ENCODE data around the gene PDZD7.

The PDZD7 gene

DNA sequence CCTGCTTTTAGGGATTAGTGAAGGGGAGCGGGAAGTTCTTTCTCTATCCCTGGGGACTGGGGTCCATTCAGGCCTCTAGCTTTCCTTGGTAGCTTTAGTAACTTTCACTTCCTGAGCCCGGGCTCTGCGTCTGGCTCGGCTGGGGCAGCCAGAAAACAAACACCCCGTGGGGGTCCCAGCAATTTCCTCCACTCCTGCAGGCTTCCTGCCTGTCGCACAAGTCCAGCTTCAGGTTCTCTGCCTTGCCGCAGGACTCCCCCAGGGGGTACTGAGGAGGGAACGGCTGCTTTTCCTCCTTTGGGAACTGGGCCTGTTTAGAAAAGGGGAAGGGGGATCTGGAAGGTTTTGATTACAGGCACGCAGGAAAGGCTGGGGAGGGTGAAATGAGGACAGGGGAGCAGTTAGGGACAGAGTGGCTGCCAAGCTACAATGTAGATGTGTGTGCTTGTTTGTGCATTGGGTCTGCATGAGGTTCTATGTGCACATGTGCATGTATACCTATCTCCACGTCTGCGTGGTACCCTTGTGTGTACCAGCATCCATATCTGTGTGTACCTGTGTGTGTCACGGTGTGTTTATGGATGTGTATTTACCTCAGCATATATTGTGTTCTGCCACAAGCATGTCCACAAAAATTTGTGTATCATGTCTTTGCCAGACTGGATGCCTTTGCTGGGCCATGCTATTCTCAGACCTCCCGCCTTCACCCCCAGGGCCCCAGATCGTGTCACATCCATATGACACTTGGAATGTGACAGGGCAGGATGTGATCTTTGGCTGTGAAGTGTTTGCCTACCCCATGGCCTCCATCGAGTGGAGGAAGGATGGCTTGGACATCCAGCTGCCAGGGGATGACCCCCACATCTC, 32.9 kb upstream of the PDZD7 start:
- peak overlapping the region; percentile 91 for H3K4me3 ChIP-seq (ENCODE audit: low read length)

DNA sequence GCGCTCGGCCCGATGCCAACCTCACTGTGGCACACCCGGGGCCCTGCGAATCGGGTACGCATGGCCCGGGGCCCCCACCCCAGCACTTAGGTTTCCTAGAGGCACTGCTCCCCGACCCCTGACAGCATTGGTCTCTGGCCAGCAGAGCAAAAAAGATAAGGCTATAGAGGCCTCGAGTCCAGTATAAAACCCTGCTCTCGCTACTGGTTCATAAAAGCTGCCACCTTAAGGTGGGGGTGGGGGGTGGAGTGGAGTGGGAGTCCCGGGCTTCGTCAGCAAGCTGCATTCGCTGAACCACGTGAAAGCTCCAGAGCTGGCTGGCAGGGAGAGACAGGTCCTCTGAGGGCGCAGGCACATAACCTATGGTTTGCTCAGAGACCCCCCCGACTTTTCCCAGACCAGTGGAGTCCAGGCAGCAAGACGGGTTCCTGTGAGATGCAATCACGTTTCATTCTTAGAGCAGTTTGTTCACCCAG, 32.2 kb upstream of the PDZD7 start:
- H3K9me2 ChIP-seq (replicated peaks; ENCODE audit: control insufficient read depth, low read length) = no peaks in the 10 kb centered on the region
- H3F3A ChIP-seq (ENCODE audit: control insufficient read depth, insufficient read depth) = peaks cover 9% of the 10 kb centered on the region
- peaks cover 15% of the 10 kb centered on the region for H3K36me3 ChIP-seq (ENCODE audit: control insufficient read depth, low read length)
- peaks cover 24% of the 10 kb centered on the region for H3K79me2 ChIP-seq (ENCODE audit: control insufficient read depth, low read length)
- H3K9me3 ChIP-seq (ENCODE audit: control insufficient read depth, insufficient read depth, low read length) = no peaks in the 10 kb centered on the region
- peaks cover 30% of the 10 kb centered on the region for H3K27me3 ChIP-seq (ENCODE audit: control insufficient read depth, low read length)
- no peak for TF ChIP-seq EZH2phosphoT487 (IDR thresholded peaks at IDR 0.05; ENCODE audit: borderline replicate concordance, low read length)
- TF ChIP-seq, protein P1, sequence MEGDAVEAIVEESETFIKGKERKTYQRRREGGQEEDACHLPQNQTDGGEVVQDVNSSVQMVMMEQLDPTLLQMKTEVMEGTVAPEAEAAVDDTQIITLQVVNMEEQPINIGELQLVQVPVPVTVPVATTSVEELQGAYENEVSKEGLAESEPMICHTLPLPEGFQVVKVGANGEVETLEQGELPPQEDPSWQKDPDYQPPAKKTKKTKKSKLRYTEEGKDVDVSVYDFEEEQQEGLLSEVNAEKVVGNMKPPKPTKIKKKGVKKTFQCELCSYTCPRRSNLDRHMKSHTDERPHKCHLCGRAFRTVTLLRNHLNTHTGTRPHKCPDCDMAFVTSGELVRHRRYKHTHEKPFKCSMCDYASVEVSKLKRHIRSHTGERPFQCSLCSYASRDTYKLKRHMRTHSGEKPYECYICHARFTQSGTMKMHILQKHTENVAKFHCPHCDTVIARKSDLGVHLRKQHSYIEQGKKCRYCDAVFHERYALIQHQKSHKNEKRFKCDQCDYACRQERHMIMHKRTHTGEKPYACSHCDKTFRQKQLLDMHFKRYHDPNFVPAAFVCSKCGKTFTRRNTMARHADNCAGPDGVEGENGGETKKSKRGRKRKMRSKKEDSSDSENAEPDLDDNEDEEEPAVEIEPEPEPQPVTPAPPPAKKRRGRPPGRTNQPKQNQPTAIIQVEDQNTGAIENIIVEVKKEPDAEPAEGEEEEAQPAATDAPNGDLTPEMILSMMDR (IDR thresholded peaks at IDR 0.05; ENCODE audit: low read depth, low read length, poor library complexity, severe bottlenecking) = no peak
- H3K27ac ChIP-seq (ENCODE audit: low read depth, low read length) = no peak overlapping the region
- H3K4me1 ChIP-seq (ENCODE audit: control insufficient read depth, low read length) = peaks cover 73% of the 10 kb centered on the region
- peak overlapping the region; percentile 91 for H3K4me3 ChIP-seq (ENCODE audit: low read length)
- peaks cover 7% of the 10 kb centered on the region; the same call in 1 of the 2 replicates for H4K20me1 ChIP-seq (ENCODE audit: control insufficient read depth, insufficient read depth, low read depth, low read length)
- H3K4me2 ChIP-seq (ENCODE audit: low read length) = peak overlapping the region; percentile 76

More for the DNA sequence above, 32.9 kb upstream of the PDZD7 start:
- H3K4me1 ChIP-seq (ENCODE audit: control insufficient read depth, low read length) = peaks cover 67% of the 10 kb centered on the region
- H3K9me2 ChIP-seq (replicated peaks; ENCODE audit: control insufficient read depth, low read length) = no peaks in the 10 kb centered on the region
- H4K20me1 ChIP-seq (ENCODE audit: control insufficient read depth, insufficient read depth, low read depth, low read length) = peaks cover 4% of the 10 kb centered on the region; the same call in 1 of the 2 replicates
- peaks cover 30% of the 10 kb centered on the region for H3K27me3 ChIP-seq (ENCODE audit: control insufficient read depth, low read length)
- peaks cover 11% of the 10 kb centered on the region for H3K36me3 ChIP-seq (ENCODE audit: control insufficient read depth, low read length)
- H3K27ac ChIP-seq (ENCODE audit: low read depth, low read length) = no peak overlapping the region
- H3K9me3 ChIP-seq (ENCODE audit: control insufficient read depth, insufficient read depth, low read length) = no peaks in the 10 kb centered on the region
- peaks cover 17% of the 10 kb centered on the region for H3K79me2 ChIP-seq (ENCODE audit: control insufficient read depth, low read length)
- peak overlapping the region; percentile 76 for H3K4me2 ChIP-seq (ENCODE audit: low read length)
- TF ChIP-seq, protein P1 (IDR thresholded peaks at IDR 0.05; ENCODE audit: low read depth, low read length, poor library complexity, severe bottlenecking) = no peak
- TF ChIP-seq EZH2phosphoT487 (IDR thresholded peaks at IDR 0.05; ENCODE audit: borderline replicate concordance, low read length) = no peak
- peaks cover 9% of the 10 kb centered on the region for H3F3A ChIP-seq (ENCODE audit: control insufficient read depth, insufficient read depth)

DNA sequence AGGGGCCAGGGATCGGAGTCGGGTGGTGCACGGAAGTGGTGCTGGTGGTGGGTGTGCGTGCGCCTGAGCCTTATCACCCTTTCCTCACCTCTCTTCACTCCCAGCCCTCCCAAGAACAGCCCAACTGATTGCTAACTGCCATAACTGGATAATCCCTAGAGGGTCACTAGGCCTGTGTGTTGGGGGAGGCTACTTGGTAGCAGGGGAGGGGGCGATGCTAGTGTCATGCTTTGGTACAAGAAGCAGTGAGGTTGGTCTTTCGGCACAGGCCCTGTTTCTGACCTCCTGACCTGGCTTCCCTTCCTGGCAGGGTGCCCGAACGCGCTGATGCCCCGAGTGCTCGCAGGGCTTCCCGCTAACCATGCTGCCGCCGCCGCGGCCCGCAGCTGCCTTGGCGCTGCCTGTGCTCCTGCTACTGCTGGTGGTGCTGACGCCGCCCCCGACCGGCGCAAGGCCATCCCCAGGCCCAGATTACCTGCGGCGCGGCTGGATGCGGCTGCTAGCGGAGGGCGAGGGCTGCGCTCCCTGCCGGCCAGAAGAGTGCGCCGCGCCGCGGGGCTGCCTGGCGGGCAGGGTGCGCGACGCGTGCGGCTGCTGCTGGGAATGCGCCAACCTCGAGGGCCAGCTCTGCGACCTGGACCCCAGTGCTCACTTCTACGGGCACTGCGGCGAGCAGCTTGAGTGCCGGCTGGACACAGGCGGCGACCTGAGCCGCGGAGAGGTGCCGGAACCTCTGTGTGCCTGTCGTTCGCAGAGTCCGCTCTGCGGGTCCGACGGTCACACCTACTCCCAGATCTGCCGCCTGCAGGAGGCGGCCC, 31.5 kb upstream of the PDZD7 start:
- peaks cover 27% of the 10 kb centered on the region for H3K27me3 ChIP-seq (ENCODE audit: control insufficient read depth, low read length)
- H3K4me2 ChIP-seq (ENCODE audit: low read length) = peak overlapping the region; percentile 76
- no peak; the same call in 1 of the 2 replicates for TF ChIP-seq EZH2phosphoT487 (IDR thresholded peaks at IDR 0.05; ENCODE audit: borderline replicate concordance, low read length)
- TF ChIP-seq, protein P1 (IDR thresholded peaks at IDR 0.05; ENCODE audit: low read depth, low read length, poor library complexity, severe bottlenecking) = peak; percentile 79
- peaks cover 76% of the 10 kb centered on the region for H3K4me1 ChIP-seq (ENCODE audit: control insufficient read depth, low read length)
- H3K79me2 ChIP-seq (ENCODE audit: control insufficient read depth, low read length) = peaks cover 30% of the 10 kb centered on the region
- H4K20me1 ChIP-seq (ENCODE audit: control insufficient read depth, insufficient read depth, low read depth, low read length) = peaks cover 7% of the 10 kb centered on the region; the same call in 1 of the 2 replicates
- H3K4me3 ChIP-seq (ENCODE audit: low read length) = peak overlapping the region; percentile 91
- no peaks in the 10 kb centered on the region for H3K9me2 ChIP-seq (replicated peaks; ENCODE audit: control insufficient read depth, low read length)
- H3K27ac ChIP-seq (ENCODE audit: low read depth, low read length) = peak overlapping the region; percentile 88
- peaks cover 9% of the 10 kb centered on the region for H3F3A ChIP-seq (ENCODE audit: control insufficient read depth, insufficient read depth)
- no peaks in the 10 kb centered on the region for H3K9me3 ChIP-seq (ENCODE audit: control insufficient read depth, insufficient read depth, low read length)
- peaks cover 19% of the 10 kb centered on the region for H3K36me3 ChIP-seq (ENCODE audit: control insufficient read depth, low read length)
